HG03571 (cell line): Measurements from ENCODE around the gene RAI1.
A peak's percentile ranks its signal among the peaks of the same experiment; 100 is the strongest.

Source experiments
- ATAC-seq: cut with Tn5 transposase; IDR thresholded peaks from one replicate; pipeline ENCODE4 v1.9.1; 2021; ENCODE audit not compliant: unreplicated experiment

RAI1 gene

GRCh38 chr17:17811381-17812210, 130.3 kb downstream of the RAI1 start:
- no peak for ATAC-seq

- no peak for ATAC-seq
Observed at GRCh38 chr17:17812211-17813054, 131.2 kb downstream of the RAI1 start.

GRCh38 chr17:17813055-17813724, 131.9 kb downstream of the RAI1 start:
- ATAC-seq = no peak

GRCh38 chr17:17813725-17814095, 132.5 kb downstream of the RAI1 start:
- ATAC-seq = no peak

GRCh38 chr17:17814162-17815061, 133.2 kb downstream of the RAI1 start:
- no peak for ATAC-seq

- no peak for ATAC-seq
Observed at GRCh38 chr17:17815062-17815406, 133.8 kb downstream of the RAI1 start.

GRCh38 chr17:17815436-17816200, 134.4 kb downstream of the RAI1 start:
- no peak for ATAC-seq

- no peak for ATAC-seq
Observed at GRCh38 chr17:17816240-17816814, 135.1 kb downstream of the RAI1 start.

- ATAC-seq = no peak
Observed at GRCh38 chr17:17816831-17817551, 135.7 kb downstream of the RAI1 start.

- ATAC-seq = no peak
Observed at GRCh38 chr17:17817552-17817947, 136.3 kb downstream of the RAI1 start.

- no peak for ATAC-seq
Observed at GRCh38 chr17:17818088-17818526, 136.8 kb downstream of the RAI1 start.

GRCh38 chr17:17819111-17819510, 137.9 kb downstream of the RAI1 start:
- ATAC-seq = no peak

GRCh38 chr17:17819561-17819995, 138.3 kb downstream of the RAI1 start:
- no peak for ATAC-seq

GRCh38 chr17:17820046-17820445, 138.8 kb downstream of the RAI1 start:
- no peak for ATAC-seq

- ATAC-seq = no peak
Observed at GRCh38 chr17:17820463-17821158, 139.4 kb downstream of the RAI1 start.

- no peak for ATAC-seq
Observed at GRCh38 chr17:17822189-17822588, 140.9 kb downstream of the RAI1 start.

GRCh38 chr17:17822616-17823015, 141.4 kb downstream of the RAI1 start:
- no peak for ATAC-seq

GRCh38 chr17:17823433-17824118, 142.3 kb downstream of the RAI1 start:
- ATAC-seq = peak; percentile 65
